ENCODE data around the gene UBE2R2. TPM values are rescaled to one million over a fixed set of nuclear protein-coding genes. Genes with fewer than 3 reads are reported as not detected.
"Not testable (repeated sequence)": the region's sequence is repeated elsewhere in the genome, so short reads cannot be mapped to it uniquely, and the experiment has no call there.

Gene UBE2R2
- total and polyA plus RNA-seq, 2 of the 4 experiments (the other 2 are of a cell fraction): 12.7 to 24.8 TPM

- H3K18ac ChIP-seq (ENCODE audit: low read depth, low read length); H2BK20ac ChIP-seq (ENCODE audit: low read depth, low read length); H2BK15ac ChIP-seq (ENCODE audit: low read depth, low read length); H3K23ac ChIP-seq (ENCODE audit: low read depth, low read length); H2AK5ac ChIP-seq (ENCODE audit: low read depth, low read length); H2AK9ac ChIP-seq (replicated peaks; ENCODE audit: low read depth, low read length, poor library complexity); BruUV-seq (replicated peaks); H2BK5ac ChIP-seq (ENCODE audit: low read depth, low read length, poor library complexity, severe bottlenecking); H3K9me3 ChIP-seq (ENCODE audit: control insufficient read depth, insufficient read depth, low read length); intact Hi-C loops (cut with micrococcal nuclease); H3K4me2 ChIP-seq (ENCODE audit: low read depth, low read length); in situ Hi-C loops (cut with MboI; ENCODE audit: low sequenced_read_pairs); CTCF ChIA-PET; H3K56ac ChIP-seq (ENCODE audit: extremely low read depth, insufficient read depth, low read length); H3K9ac ChIP-seq (ENCODE audit: low read depth, low read length); H2AFZ ChIP-seq (replicated peaks; ENCODE audit: low read length, poor library complexity); H2BK120ac ChIP-seq (ENCODE audit: low read depth, low read length); H3K27ac ChIP-seq (ENCODE audit: insufficient read depth, low read length); H4K5ac ChIP-seq (ENCODE audit: low read depth, low read length); H4K91ac ChIP-seq (ENCODE audit: insufficient read depth, low read depth, low read length); H3K27me3 ChIP-seq (ENCODE audit: control insufficient read depth, insufficient read depth, low read length); H3K36me3 ChIP-seq (ENCODE audit: control insufficient read depth, insufficient read depth, low read length); H3K4ac ChIP-seq (ENCODE audit: low read depth, low read length); H3K4me3 ChIP-seq (ENCODE audit: insufficient read depth, low read depth, low read length); H3K14ac ChIP-seq (replicated peaks; ENCODE audit: low read depth, low read length); H4K8ac ChIP-seq (ENCODE audit: low read depth in 2 of 2, low read length in 2 of 2); dilution Hi-C loops (cut with HindIII; ENCODE audit: low sequenced_read_pairs, unreplicated experiment); POLR2A ChIA-PET (ENCODE audit: unreplicated experiment): not testable (repeated sequence)
- Histone ChIP-seq H3K9me1 (ENCODE audit: insufficient read depth, low read length) (peaks cover 13% of the 10 kb centered on the region), H4K20me1 (ENCODE audit: insufficient read depth, low read length) (peaks cover 94% of the 10 kb centered on the region), H3K79me1 (ENCODE audit: low read depth in 1 of 2, low read length in 2 of 2) (peaks cover 0 to 67% of the 10 kb centered on the region in 2 experiments), H3K4me1 (ENCODE audit: control insufficient read depth, insufficient read depth, low read length) (peaks cover 11% of the 10 kb centered on the region)
- TF ChIP-seq FOS (IDR thresholded peaks at IDR 0.05; ENCODE audit: low read depth, low read length) (peak; percentile 61), CEBPB (IDR thresholded peaks at IDR 0.05; ENCODE audit: low read depth, low read length) (peak; percentile 99), MAFK (IDR thresholded peaks at IDR 0.05; ENCODE audit: low read depth, low read length) (peak; percentile 14; the same call in 1 of the 2 replicates), BHLHE40 (IDR thresholded peaks at IDR 0.05; ENCODE audit: low read depth, low read length) (0 out of 2 replicates have a peak, but pooled peaks have one; percentile 10)
- WGBS, 2 experiments (ENCODE audit: extremely low coverage in 2 of 2, insufficient read length in 1 of 2): no CpG with 5 or more reads among the region's 2 CpGs
- ATAC-seq (ENCODE audit: low read depth) (peak; percentile 76), DNase-seq (peak; percentile 81)
Observed at GRCh38 chr9:33836261-33836660, 19.3 kb downstream of the UBE2R2 start.
